Astrocyte (in vitro differentiated cells and primary cell): ENCODE measurements around the gene OMA1. TPM values are rescaled to one million over a fixed set of nuclear protein-coding genes. Genes with fewer than 3 reads are reported as not detected.

Experiments
- DNase-seq: peaks from one replicate; pipeline ENCODE4 v3.0.0-alpha.2; 2010; ENCODE audit warnings: low read depth
- FAIRE-seq: peaks from 2 replicates; lab custom pipeline; 2011; peaks lifted over from hg19 to GRCh38; lab: Jason Lieb, UNC
- H2AFZ ChIP-seq: 2 replicates; pipeline ENCODE4 v1.6.0; 2012; ENCODE audit warnings: low read depth, low read length, inconsistent platforms
- H3K27ac ChIP-seq: 2 replicates; pipeline ENCODE4 v1.5.1; 2011; ENCODE audit warnings: low read depth, low read length, inconsistent platforms
- H3K27me3 ChIP-seq: 2 replicates; pipeline ENCODE4 v1.6.0; 2011; ENCODE audit warnings: low read length, inconsistent platforms; ENCODE audit not compliant: insufficient read depth
- H3K36me3 ChIP-seq: 2 replicates; pipeline ENCODE4 v1.5.1; 2011; ENCODE audit warnings: low read length, inconsistent platforms; ENCODE audit not compliant: insufficient read depth
- H3K4me1 ChIP-seq: 2 replicates; pipeline ENCODE4 v1.5.1; 2011; ENCODE audit warnings: low read length, inconsistent platforms; ENCODE audit not compliant: insufficient read depth
- H3K4me2 ChIP-seq: 2 replicates; pipeline ENCODE4 v1.6.0; 2012; ENCODE audit warnings: low read length, inconsistent platforms
- H3K4me3 ChIP-seq: 2 replicates; pipeline ENCODE4 v1.5.1; 2011; ENCODE audit warnings: low read depth, mild to moderate bottlenecking, low read length, inconsistent platforms; ENCODE audit not compliant: insufficient read depth
- H3K79me2 ChIP-seq: 2 replicates; pipeline ENCODE4 v1.6.0; 2012; ENCODE audit warnings: mild to moderate bottlenecking, low read length, inconsistent platforms; ENCODE audit not compliant: insufficient read depth
- H3K9ac ChIP-seq: 2 replicates; pipeline ENCODE4 v1.6.0; 2012; ENCODE audit warnings: mild to moderate bottlenecking, low read length, inconsistent platforms
- H3K9me3 ChIP-seq: 2 replicates; pipeline ENCODE4 v1.5.1; 2012; ENCODE audit warnings: low read depth, mild to moderate bottlenecking, low read length, inconsistent platforms; ENCODE audit not compliant: insufficient read depth
- H4K20me1 ChIP-seq: 2 replicates; pipeline ENCODE4 v1.6.0; 2012; ENCODE audit warnings: low read length, inconsistent platforms; ENCODE audit not compliant: insufficient read depth
- H3K27ac Mint-ChIP-seq: one replicate; pipeline ENCODE4 v1.8.0; 2021; ENCODE audit warnings: mild to moderate bottlenecking, mixed read lengths; ENCODE audit not compliant: unreplicated experiment
- H3K27me3 Mint-ChIP-seq: one replicate; pipeline ENCODE4 v1.8.0; 2021; ENCODE audit warnings: low read depth, mixed read lengths; ENCODE audit not compliant: unreplicated experiment
- H3K36me3 Mint-ChIP-seq: one replicate; pipeline ENCODE4 v1.8.0; 2021; ENCODE audit warnings: low read depth, mixed read lengths; ENCODE audit not compliant: unreplicated experiment
- H3K4me1 Mint-ChIP-seq: one replicate; pipeline ENCODE4 v1.8.0; 2021; ENCODE audit warnings: low read depth, mixed read lengths; ENCODE audit not compliant: unreplicated experiment
- H3K4me3 Mint-ChIP-seq: one replicate; pipeline ENCODE4 v1.8.0; 2021; ENCODE audit warnings: mild to moderate bottlenecking, moderate library complexity, mixed read lengths; ENCODE audit not compliant: unreplicated experiment
- H3K9me3 Mint-ChIP-seq: one replicate; pipeline ENCODE4 v1.8.0; 2021; ENCODE audit warnings: mild to moderate bottlenecking, mixed read lengths; ENCODE audit not compliant: unreplicated experiment
- EZH2 ChIP-seq: IDR thresholded peaks from 2 replicates; pipeline ENCODE4 v1.6.1; 2012; ENCODE audit warnings: mild to moderate bottlenecking, low read length, inconsistent platforms; ENCODE audit not compliant: insufficient read depth
- total RNA-seq: library from RNA; stranded (reverse); gene quantifications from 2 replicates; pipeline ENCODE4 v1.2.1, GENCODE V29; 2021
- TF ChIP-seq, protein P1 (sequence below): IDR thresholded peaks from 2 replicates; pipeline ENCODE4 v1.5.1; 2011; ENCODE audit warnings: low read depth, mild to moderate bottlenecking, inconsistent platforms, low read length, moderate library complexity; ENCODE audit not compliant: insufficient read depth

OMA1 gene
- total RNA-seq, 1 donor from 2014 or later, result 5.1 TPM

GRCh38 chr1:58585581-58586151 is 39.1 kb upstream of the OMA1 start:
- peak overlapping the region; percentile 67 for H3K4me2 ChIP-seq
- peaks cover 35% of the 10 kb centered on the region for H3K4me1 Mint-ChIP-seq
- no peak for TF ChIP-seq EZH2
- TF ChIP-seq, protein P1, sequence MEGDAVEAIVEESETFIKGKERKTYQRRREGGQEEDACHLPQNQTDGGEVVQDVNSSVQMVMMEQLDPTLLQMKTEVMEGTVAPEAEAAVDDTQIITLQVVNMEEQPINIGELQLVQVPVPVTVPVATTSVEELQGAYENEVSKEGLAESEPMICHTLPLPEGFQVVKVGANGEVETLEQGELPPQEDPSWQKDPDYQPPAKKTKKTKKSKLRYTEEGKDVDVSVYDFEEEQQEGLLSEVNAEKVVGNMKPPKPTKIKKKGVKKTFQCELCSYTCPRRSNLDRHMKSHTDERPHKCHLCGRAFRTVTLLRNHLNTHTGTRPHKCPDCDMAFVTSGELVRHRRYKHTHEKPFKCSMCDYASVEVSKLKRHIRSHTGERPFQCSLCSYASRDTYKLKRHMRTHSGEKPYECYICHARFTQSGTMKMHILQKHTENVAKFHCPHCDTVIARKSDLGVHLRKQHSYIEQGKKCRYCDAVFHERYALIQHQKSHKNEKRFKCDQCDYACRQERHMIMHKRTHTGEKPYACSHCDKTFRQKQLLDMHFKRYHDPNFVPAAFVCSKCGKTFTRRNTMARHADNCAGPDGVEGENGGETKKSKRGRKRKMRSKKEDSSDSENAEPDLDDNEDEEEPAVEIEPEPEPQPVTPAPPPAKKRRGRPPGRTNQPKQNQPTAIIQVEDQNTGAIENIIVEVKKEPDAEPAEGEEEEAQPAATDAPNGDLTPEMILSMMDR, result no peak
- H3K36me3 Mint-ChIP-seq, result no peaks in the 10 kb centered on the region
- H3K36me3 ChIP-seq, result no peaks in the 10 kb centered on the region
- no peaks in the 10 kb centered on the region for H4K20me1 ChIP-seq
- H3K27ac ChIP-seq, result peak overlapping the region; percentile 81
- peak overlapping the region; percentile 23 for H2AFZ ChIP-seq
- peaks cover 35% of the 10 kb centered on the region for H3K4me1 ChIP-seq
- H3K79me2 ChIP-seq, result no peaks in the 10 kb centered on the region
- no peak overlapping the region for H3K4me3 ChIP-seq
- H3K9me3 ChIP-seq, result no peaks in the 10 kb centered on the region
- peaks cover 2% of the 10 kb centered on the region for H3K27me3 Mint-ChIP-seq
- peak overlapping the region; percentile 85 for H3K27ac Mint-ChIP-seq
- H3K9me3 Mint-ChIP-seq, result no peaks in the 10 kb centered on the region
- peak; percentile 54 for DNase-seq
- no peaks in the 10 kb centered on the region for H3K27me3 ChIP-seq
- H3K9ac ChIP-seq, result no peak overlapping the region
- peak; percentile 5 for FAIRE-seq
- H3K4me3 Mint-ChIP-seq, result no peak overlapping the region

- peak overlapping the region; percentile 81 for H3K27ac ChIP-seq
- no peak for TF ChIP-seq EZH2
- TF ChIP-seq, protein P1, result no peak
- peak overlapping the region; percentile 1 for H3K9ac ChIP-seq
- no peaks in the 10 kb centered on the region for H3K27me3 Mint-ChIP-seq
- no peak overlapping the region for H3K4me3 Mint-ChIP-seq
- H3K79me2 ChIP-seq, result no peaks in the 10 kb centered on the region
- H3K27ac Mint-ChIP-seq, result peak overlapping the region; percentile 85
- H2AFZ ChIP-seq, result no peak overlapping the region
- no peaks in the 10 kb centered on the region for H3K9me3 ChIP-seq
- H4K20me1 ChIP-seq, result no peaks in the 10 kb centered on the region
- DNase-seq (no peak), FAIRE-seq (no peak)
- H3K4me1 ChIP-seq, result peaks cover 35% of the 10 kb centered on the region
- H3K36me3 ChIP-seq, result no peaks in the 10 kb centered on the region
- peaks cover 36% of the 10 kb centered on the region for H3K4me1 Mint-ChIP-seq
- no peaks in the 10 kb centered on the region for H3K36me3 Mint-ChIP-seq
- no peaks in the 10 kb centered on the region for H3K9me3 Mint-ChIP-seq
- no peaks in the 10 kb centered on the region for H3K27me3 ChIP-seq
- H3K4me3 ChIP-seq, result no peak overlapping the region
- peak overlapping the region; percentile 67 for H3K4me2 ChIP-seq
Measured at GRCh38 chr1:58585166-58585565, 38.6 kb upstream of the OMA1 start.
